Endothelial cell of umbilical vein (primary cell): ENCODE data around the gene TBCC. TPM values are rescaled to one million over a fixed set of nuclear protein-coding genes. Genes with fewer than 3 reads are reported as not detected.

Experiments
- BruUV-seq: library from RNA; stranded (reverse); fragments of 400-500 nt; replicated peaks from 2 replicates; lab custom pipeline; 2021; lab: Mats Ljungman, UMichigan
- CTCF ChIA-PET: fragments of 300-600, 350-600 bp; sonication (Branson Sonifier 250); formaldehyde crosslinking; loops from one replicate; lab custom pipeline; 2021; ENCODE audit warnings: antibody characterized with exemption, inconsistent platforms; lab: Charles Lee
- POLR2A ChIA-PET: fragments of 300-600, 350-600 bp; sonication (Branson Sonifier 250); formaldehyde crosslinking; loops from one replicate; lab custom pipeline; 2021; ENCODE audit warnings: antibody characterized with exemption, inconsistent platforms; lab: Charles Lee
- DNase-seq: peaks from one replicate; pipeline ENCODE4 v3.0.0-alpha.2; 2011; ENCODE audit warnings: low read depth, low spot score
- FAIRE-seq: peaks from 2 replicates; lab custom pipeline; 2011; peaks lifted over from hg19 to GRCh38; lab: Jason Lieb, UNC
- H2AFZ ChIP-seq: 2 replicates; pipeline ENCODE4 v1.6.0; 2012; ENCODE audit warnings: low read depth, low read length, control low read depth, inconsistent platforms
- H3K27ac ChIP-seq: 2 replicates; pipeline ENCODE4 v1.5.1; 2011; ENCODE audit warnings: low read depth, mild to moderate bottlenecking, control low read depth, low read length, moderate library complexity; ENCODE audit not compliant: insufficient read depth
- H3K27me3 ChIP-seq, 2 experiments: 2 replicates each; pipeline versions ENCODE4 v1.6.0 to v1.6.1; 2011; ENCODE audit warnings: low read length in 2 of 2, mixed read lengths in 1 of 2; ENCODE audit not compliant: control insufficient read depth in 2 of 2, insufficient read depth in 2 of 2
- H3K36me3 ChIP-seq, 2 experiments: 2 replicates in 1 of 2; 3 replicates in 1 of 2; pipeline ENCODE4 v1.5.1; 2011; ENCODE audit warnings: low read length in 2 of 2, mild to moderate bottlenecking in 1 of 2, moderate library complexity in 1 of 2; ENCODE audit not compliant: control insufficient read depth in 2 of 2, insufficient read depth in 2 of 2; ENCODE audit errors: extremely low read depth in 1 of 2
- H3K4me1 ChIP-seq: 3 replicates; pipeline ENCODE4 v1.5.1; 2011; ENCODE audit warnings: mild to moderate bottlenecking, low read length; ENCODE audit not compliant: control insufficient read depth, insufficient read depth; ENCODE audit errors: extremely low read depth
- H3K4me2 ChIP-seq: 2 replicates; pipeline ENCODE4 v1.6.1; 2011; ENCODE audit warnings: low read length, control low read depth, mixed read lengths; ENCODE audit not compliant: insufficient read depth
- H3K4me3 ChIP-seq, 3 experiments: fragments of 200-600 bp in 1 of 3; sonication (generic), shearing (Covaris generic) in 1 of 3; replicated peaks in 1 of 3; 2 replicates each; pipeline ENCODE4 v1.5.1; 2011 to 2016; ENCODE audit warnings: control low read depth in 3 of 3, low read length in 3 of 3, mild to moderate bottlenecking in 2 of 3, inconsistent platforms in 1 of 3, low read depth in 1 of 3, moderate library complexity in 1 of 3; ENCODE audit not compliant: insufficient read depth in 1 of 3
- H3K79me2 ChIP-seq: 2 replicates; pipeline ENCODE4 v1.6.0; 2012; ENCODE audit warnings: low read length, inconsistent platforms; ENCODE audit not compliant: control insufficient read depth, insufficient read depth
- H3K9ac ChIP-seq: replicated peaks from 2 replicates; pipeline ENCODE3; 2011; ENCODE audit warnings: low read length, control low read depth; ENCODE audit not compliant: insufficient read depth; ENCODE audit errors: extremely low read depth
- H3K9me1 ChIP-seq: replicated peaks from 3 replicates; pipeline ENCODE4 v1.6.0; 2011; ENCODE audit warnings: mild to moderate bottlenecking, low read length; ENCODE audit not compliant: control insufficient read depth, insufficient read depth; ENCODE audit errors: extremely low read depth
- H3K9me3 ChIP-seq: replicated peaks from 2 replicates; pipeline ENCODE4 v1.5.1; 2012; ENCODE audit warnings: low read length, inconsistent platforms; ENCODE audit not compliant: control insufficient read depth, insufficient read depth
- H4K20me1 ChIP-seq: replicated peaks from 2 replicates; pipeline ENCODE3; 2011; ENCODE audit warnings: mild to moderate bottlenecking, low read length; ENCODE audit not compliant: control insufficient read depth, insufficient read depth; ENCODE audit errors: extremely low read depth
- EZH2 ChIP-seq: IDR thresholded peaks from 2 replicates; pipeline ENCODE4 v1.6.1; 2012; ENCODE audit warnings: borderline replicate concordance, low read depth, mild to moderate bottlenecking, moderate library complexity, low read length, inconsistent platforms; ENCODE audit not compliant: severe bottlenecking
- FOS ChIP-seq: IDR thresholded peaks from 2 replicates; pipeline ENCODE4 v1.6.1; 2011; ENCODE audit warnings: mild to moderate bottlenecking, low read length, moderate library complexity, borderline replicate concordance; ENCODE audit not compliant: insufficient read depth
- GATA2 ChIP-seq: IDR thresholded peaks from 2 replicates; pipeline ENCODE4 v1.7.0; 2011; ENCODE audit warnings: low read depth, mild to moderate bottlenecking, moderate library complexity, mixed read lengths, low read length; ENCODE audit not compliant: insufficient read length, insufficient read depth
- JUN ChIP-seq: IDR thresholded peaks from 2 replicates; pipeline ENCODE4 v1.6.1; 2011; ENCODE audit warnings: borderline replicate concordance, low read depth; ENCODE audit not compliant: insufficient read length, insufficient read depth
- MYC ChIP-seq: IDR thresholded peaks from one replicate; pipeline ENCODE4 v1.6.1; 2011; ENCODE audit warnings: mild to moderate bottlenecking, low read depth, low read length
- POLR2A ChIP-seq: IDR thresholded peaks from 2 replicates; pipeline ENCODE4 v1.6.1; 2012; ENCODE audit warnings: low read depth, mild to moderate bottlenecking, control low read depth, low read length
- POLR2AphosphoS5 ChIP-seq: IDR thresholded peaks from 2 replicates; pipeline ENCODE4 v1.6.1; 2012; ENCODE audit warnings: low read depth, mild to moderate bottlenecking, control low read depth, low read length, moderate library complexity; ENCODE audit not compliant: insufficient read depth
- dilution Hi-C: fragments of 300-500 bp; cut with MboI; formaldehyde crosslinking; loops from one replicate; pipeline ENCODE4 v1.15.0; 2019; ENCODE audit warnings: low sequenced_read_pairs; ENCODE audit not compliant: extremely low pct_ligation_motif_present
- intact Hi-C: fragments of 100-400 bp; cut with micrococcal nuclease; formaldehyde crosslinking; loops from one replicate; pipeline ENCODE4 v1.10.0; 2022
- polyA plus RNA-seq, 4 experiments: library from polyadenylated mRNA; depleted of rRNA in 3 of 4; stranded (reverse) in 3 of 4; unstranded in 1 of 4; fragments of >200 nt; gene quantifications; 2 replicates each; pipeline versions ENCODE4 v1.2.1 to v1.2.3, GENCODE V29; 2011 to 2012; ENCODE audit warnings: missing spikeins in 1 of 4
- total RNA-seq: library from RNA; stranded (reverse); gene quantifications from 2 replicates; pipeline ENCODE4 v1.2.3, GENCODE V29; 2021
- TF ChIP-seq, protein P1 (sequence below): IDR thresholded peaks from 2 replicates; pipeline ENCODE4 v1.6.1; 2011; ENCODE audit not compliant: insufficient read depth, insufficient read length
- TF ChIP-seq, protein P2 (sequence below), 2 donors: IDR thresholded peaks; 1 replicate in 1 of 2; 2 replicates in 1 of 2; pipeline ENCODE4 v1.5.1; 2011; ENCODE audit warnings: low read length in 2 of 2, mild to moderate bottlenecking in 2 of 2, moderate library complexity in 2 of 2, control low read depth in 1 of 2, inconsistent platforms in 1 of 2, low read depth in 1 of 2; ENCODE audit not compliant: insufficient read depth in 1 of 2; ENCODE audit errors: extremely low read depth in 1 of 2

Gene TBCC
- total and polyA plus RNA-seq, 2 donors (not counting 3 experiments of a cell fraction or from before 2014, with no cell fraction given), result 15.9 to 19.1 TPM

DNA sequence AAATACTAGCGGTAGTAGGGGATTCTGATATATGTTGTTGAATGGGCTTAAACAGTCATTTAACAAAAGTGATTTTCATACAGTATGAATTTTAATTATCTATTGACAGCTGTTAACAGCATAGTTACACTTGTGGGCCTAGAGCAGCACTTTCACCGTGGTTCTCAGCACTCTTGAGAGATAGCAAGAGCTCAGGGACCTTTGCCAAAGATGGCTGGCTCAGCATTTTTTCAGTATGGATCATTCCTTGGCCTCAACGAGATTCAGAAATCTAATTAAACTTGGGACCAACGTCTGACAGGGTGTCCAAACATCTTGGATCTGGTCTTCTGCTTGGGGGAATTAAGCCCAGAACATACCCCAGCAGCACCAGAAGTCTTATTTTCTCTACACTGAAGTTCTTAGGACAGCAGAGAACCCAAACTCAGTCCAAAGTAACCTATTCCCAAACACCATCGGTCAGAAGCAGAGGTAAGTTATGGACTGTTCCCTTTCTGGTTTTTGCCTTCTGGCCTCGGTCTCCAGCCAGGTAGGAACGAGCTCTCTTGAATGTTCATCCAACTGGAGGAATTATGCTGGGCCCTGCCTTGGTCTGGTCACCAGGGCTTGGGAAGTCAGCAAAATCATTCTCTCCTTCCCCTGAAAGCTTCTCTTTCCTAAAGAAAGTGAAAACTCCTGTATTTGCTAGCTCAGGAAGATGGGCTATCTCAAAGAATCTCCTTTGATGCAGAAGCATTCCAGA lies 49.2 kb downstream of the TBCC start:
- dilution Hi-C loops (no loop called here), intact Hi-C loops (no loop called here)
- Histone ChIP-seq H3K4me1 (peaks cover 14% of the 10 kb centered on the region), H3K4me2 (no peak overlapping the region), H3K27ac (no peak overlapping the region), H3K27me3 (no peaks in the 10 kb centered on the region), H3K9ac (no peak overlapping the region), H3K9me1 (no peaks in the 10 kb centered on the region), H3K79me2 (no peaks in the 10 kb centered on the region), H3K36me3 (no peaks in the 10 kb centered on the region), H2AFZ (no peak overlapping the region), H4K20me1 (no peaks in the 10 kb centered on the region), H3K9me3 (no peaks in the 10 kb centered on the region), H3K4me3 (no peak overlapping the region)
- POLR2A ChIA-PET, result no interaction called here
- BruUV-seq, result no TSS peak
- TF ChIP-seq GATA2, result no peak
- TF ChIP-seq, protein P1, sequence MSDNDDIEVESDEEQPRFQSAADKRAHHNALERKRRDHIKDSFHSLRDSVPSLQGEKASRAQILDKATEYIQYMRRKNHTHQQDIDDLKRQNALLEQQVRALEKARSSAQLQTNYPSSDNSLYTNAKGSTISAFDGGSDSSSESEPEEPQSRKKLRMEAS, result no peak
- DNase-seq, result no peak
- CTCF ChIA-PET, result interaction anchor here (1.4 kb wide), 1 partner anchor 29 kb away, joined by 6 read pairs; no protein-coding TSS in a partner anchor
- no peak for FAIRE-seq

DNA sequence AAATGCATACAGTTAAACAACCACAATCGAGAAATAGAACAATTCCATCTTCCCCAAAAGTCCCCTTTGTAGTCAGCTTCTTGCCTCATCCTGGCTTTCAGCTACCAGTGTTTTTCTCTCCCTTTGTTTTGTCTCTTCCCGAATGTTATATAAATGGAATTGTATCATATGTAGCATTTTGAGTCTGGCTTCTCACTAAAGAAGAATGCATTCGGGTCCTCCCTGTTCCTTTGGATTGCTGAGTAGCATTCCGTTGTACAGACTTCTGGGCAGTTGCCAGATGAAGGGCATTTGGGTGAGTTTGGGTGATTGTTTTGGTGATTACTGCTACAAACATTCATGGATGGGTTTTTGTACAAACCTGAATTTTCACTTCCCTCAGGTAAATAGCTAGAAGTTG lies 51.3 kb downstream of the TBCC start:
- H4K20me1 ChIP-seq, result no peaks in the 10 kb centered on the region
- dilution Hi-C loops (no loop called here), intact Hi-C loops (no loop called here)
- no peak overlapping the region for H3K9ac ChIP-seq
- no peak overlapping the region for H2AFZ ChIP-seq
- no TSS peak for BruUV-seq
- no peaks in the 10 kb centered on the region for H3K79me2 ChIP-seq
- peaks cover 3 to 8% of the 10 kb centered on the region in 2 experiments for H3K36me3 ChIP-seq
- no peak for DNase-seq
- H3K4me1 ChIP-seq, result peaks cover 14% of the 10 kb centered on the region
- TF ChIP-seq POLR2AphosphoS5 (no peak), POLR2A (no peak), EZH2 (no peak), GATA2 (no peak), FOS (no peak), MYC (no peak), JUN (no peak)
- TF ChIP-seq, protein P2, sequence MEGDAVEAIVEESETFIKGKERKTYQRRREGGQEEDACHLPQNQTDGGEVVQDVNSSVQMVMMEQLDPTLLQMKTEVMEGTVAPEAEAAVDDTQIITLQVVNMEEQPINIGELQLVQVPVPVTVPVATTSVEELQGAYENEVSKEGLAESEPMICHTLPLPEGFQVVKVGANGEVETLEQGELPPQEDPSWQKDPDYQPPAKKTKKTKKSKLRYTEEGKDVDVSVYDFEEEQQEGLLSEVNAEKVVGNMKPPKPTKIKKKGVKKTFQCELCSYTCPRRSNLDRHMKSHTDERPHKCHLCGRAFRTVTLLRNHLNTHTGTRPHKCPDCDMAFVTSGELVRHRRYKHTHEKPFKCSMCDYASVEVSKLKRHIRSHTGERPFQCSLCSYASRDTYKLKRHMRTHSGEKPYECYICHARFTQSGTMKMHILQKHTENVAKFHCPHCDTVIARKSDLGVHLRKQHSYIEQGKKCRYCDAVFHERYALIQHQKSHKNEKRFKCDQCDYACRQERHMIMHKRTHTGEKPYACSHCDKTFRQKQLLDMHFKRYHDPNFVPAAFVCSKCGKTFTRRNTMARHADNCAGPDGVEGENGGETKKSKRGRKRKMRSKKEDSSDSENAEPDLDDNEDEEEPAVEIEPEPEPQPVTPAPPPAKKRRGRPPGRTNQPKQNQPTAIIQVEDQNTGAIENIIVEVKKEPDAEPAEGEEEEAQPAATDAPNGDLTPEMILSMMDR (IDR thresholded peaks at IDR 0.05; ENCODE audit: extremely low read depth in 1 of 2, insufficient read depth in 1 of 2, low read depth in 1 of 2, low read length in 2 of 2), result no peak
- TF ChIP-seq, protein P1, result no peak
- no peak overlapping the region for H3K4me3 ChIP-seq
- FAIRE-seq, result no peak
- no peak overlapping the region for H3K27ac ChIP-seq
- H3K9me1 ChIP-seq, result no peaks in the 10 kb centered on the region
- H3K27me3 ChIP-seq, result no peaks in the 10 kb centered on the region
- no peaks in the 10 kb centered on the region for H3K9me3 ChIP-seq
- ChIA-PET POLR2A (interaction anchor here (0.6 kb wide), 1 partner anchor 194 kb away, joined by 3 read pairs; no protein-coding TSS in a partner anchor), CTCF (interaction anchor here (1.5 kb wide), 1 partner anchor 32 kb away, joined by 9 read pairs; no protein-coding TSS in a partner anchor)
- H3K4me2 ChIP-seq, result no peak overlapping the region
